Right atrium auricular region (tissue), 2 donors: ENCODE measurements around the gene NGRN. TPM values are rescaled to one million over a fixed set of nuclear protein-coding genes. Genes with fewer than 3 reads are reported as not detected.

Experiments used
- DNase-seq: peaks from one replicate; pipeline ENCODE4 v3.0.0-alpha.2; 2019; ENCODE audit warnings: low spot score
- H3K27ac ChIP-seq, 2 donors: fragments of 200-600 bp; sonication (generic); 1 replicate in 1 of 2; 2 replicates in 1 of 2; pipeline ENCODE4 v1.5.1; 2016 to 2019
- H3K27me3 ChIP-seq, 2 donors: fragments of 200-600 bp; sonication (generic); one replicate each; pipeline versions ENCODE4 v1.5.1 to v1.6.0; 2017 to 2019
- H3K36me3 ChIP-seq: fragments of 200-600 bp; sonication (generic); one replicate; pipeline ENCODE4 v1.5.1; 2016
- H3K4me1 ChIP-seq, 2 donors: fragments of 200-600 bp; sonication (generic); one replicate each; pipeline versions ENCODE4 v1.5.1 to v1.6.0; 2017 to 2019
- H3K4me3 ChIP-seq, 2 donors: fragments of 200-600 bp; sonication (generic); 1 replicate in 1 of 2; 2 replicates in 1 of 2; pipeline ENCODE4 v1.5.1; 2017 to 2019; ENCODE audit warnings: mild to moderate bottlenecking in 1 of 2, moderate library complexity in 1 of 2
- H3K9me3 ChIP-seq, 2 donors: fragments of 200-600 bp; sonication (generic); one replicate each; pipeline ENCODE4 v1.5.1; 2019
- total RNA-seq, 2 donors: library from RNA; depleted of rRNA; stranded (reverse); fragments of >200 nt; gene quantifications; one replicate each; pipeline ENCODE4 v1.1.0, GENCODE V29; 2016
- TF ChIP-seq, protein P1 (sequence below), 2 donors: fragments of 200-600 bp; sonication (generic); IDR thresholded peaks; one replicate each; pipeline ENCODE4 v1.5.1; 2019; ENCODE audit warnings: antibody characterized with exemption in 2 of 2

The NGRN gene
- total RNA-seq, 2 donors from 2014 or later, result 107 to 110 TPM

DNA sequence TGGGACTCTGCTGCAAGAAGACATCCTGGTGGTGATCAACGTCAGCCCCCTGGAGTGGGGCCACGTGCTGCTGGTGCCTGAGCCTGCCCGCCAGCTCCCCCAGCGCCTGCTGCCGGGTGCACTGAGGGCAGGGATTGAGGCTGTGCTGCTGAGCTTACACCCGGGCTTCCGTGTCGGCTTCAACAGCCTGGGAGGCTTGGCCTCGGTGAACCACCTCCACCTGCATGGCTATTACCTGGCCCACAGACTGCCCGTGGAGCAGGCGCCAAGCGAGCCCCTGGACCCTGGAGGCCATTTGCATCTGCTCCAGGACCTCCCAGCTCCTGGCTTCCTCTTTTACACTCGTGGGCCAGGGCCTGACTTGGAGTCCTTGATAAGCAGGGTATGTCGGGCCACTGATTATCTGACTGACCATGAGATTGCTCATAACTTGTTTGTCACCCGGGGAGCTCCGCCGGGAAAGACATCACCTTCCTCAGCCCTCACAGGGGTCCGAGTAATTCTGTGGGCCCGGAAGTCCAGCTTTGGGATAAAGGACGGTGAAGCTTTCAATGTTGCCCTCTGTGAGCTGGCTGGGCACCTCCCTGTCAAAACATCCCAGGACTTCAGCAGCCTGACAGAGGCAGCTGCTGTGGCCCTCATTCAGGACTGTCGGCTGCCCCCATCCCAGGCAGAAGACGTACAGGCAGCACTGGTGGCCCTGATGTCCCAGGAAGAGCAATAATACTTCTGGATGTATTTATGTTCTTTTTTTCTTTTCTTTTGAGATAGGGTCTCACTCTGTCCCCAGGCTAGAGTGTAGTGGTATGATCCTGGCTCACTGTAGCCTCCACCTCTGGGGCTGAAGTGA lies 23.9 kb upstream of the NGRN start:
- Histone ChIP-seq H3K27ac (peak overlapping the region; percentile 66 to 78), H3K4me1 (no peaks in the 10 kb centered on the region), H3K9me3 (no peaks in the 10 kb centered on the region), H3K27me3 (no peaks in the 10 kb centered on the region), H3K36me3 (peaks cover 25% of the 10 kb centered on the region), H3K4me3 (no peak overlapping the region)
- TF ChIP-seq, protein P1, sequence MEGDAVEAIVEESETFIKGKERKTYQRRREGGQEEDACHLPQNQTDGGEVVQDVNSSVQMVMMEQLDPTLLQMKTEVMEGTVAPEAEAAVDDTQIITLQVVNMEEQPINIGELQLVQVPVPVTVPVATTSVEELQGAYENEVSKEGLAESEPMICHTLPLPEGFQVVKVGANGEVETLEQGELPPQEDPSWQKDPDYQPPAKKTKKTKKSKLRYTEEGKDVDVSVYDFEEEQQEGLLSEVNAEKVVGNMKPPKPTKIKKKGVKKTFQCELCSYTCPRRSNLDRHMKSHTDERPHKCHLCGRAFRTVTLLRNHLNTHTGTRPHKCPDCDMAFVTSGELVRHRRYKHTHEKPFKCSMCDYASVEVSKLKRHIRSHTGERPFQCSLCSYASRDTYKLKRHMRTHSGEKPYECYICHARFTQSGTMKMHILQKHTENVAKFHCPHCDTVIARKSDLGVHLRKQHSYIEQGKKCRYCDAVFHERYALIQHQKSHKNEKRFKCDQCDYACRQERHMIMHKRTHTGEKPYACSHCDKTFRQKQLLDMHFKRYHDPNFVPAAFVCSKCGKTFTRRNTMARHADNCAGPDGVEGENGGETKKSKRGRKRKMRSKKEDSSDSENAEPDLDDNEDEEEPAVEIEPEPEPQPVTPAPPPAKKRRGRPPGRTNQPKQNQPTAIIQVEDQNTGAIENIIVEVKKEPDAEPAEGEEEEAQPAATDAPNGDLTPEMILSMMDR (IDR thresholded peaks at IDR 0.05), result no peak
- no peak for DNase-seq

DNA sequence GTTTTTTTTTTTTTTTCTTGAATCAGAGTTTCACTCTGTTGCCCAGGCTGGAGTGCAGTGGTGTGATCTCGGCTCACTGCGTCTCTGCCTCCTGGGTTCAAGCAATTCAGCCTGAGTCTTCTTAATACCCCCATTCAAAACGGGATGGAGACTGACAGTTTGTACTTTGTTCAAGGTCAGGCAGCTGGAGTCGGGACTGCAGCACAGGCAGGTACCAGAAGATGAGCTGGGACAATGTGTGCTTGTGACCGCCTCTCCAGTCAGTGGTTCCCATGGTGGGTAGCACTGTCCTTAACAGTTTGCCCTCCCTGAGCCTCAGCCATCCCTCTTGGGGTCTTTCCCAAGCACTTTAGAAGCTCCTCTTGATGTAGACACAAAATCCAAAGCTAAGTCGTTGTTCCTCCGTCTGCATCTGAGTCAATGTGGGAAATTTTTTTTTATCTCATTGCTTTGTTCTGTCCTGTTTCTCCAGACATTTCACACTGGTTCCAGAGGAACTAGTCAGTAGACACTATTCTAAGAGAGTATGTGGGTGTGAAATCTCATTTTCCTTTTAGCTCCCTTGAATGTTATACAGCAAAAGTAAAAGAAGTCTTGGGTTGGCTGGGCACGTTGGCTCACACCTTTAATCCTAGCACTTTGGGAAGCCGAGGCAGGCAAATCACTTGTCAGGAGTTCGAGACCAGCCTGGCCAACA lies 21.4 kb upstream of the NGRN start:
- TF ChIP-seq, protein P1 (IDR thresholded peaks at IDR 0.05), result no peak
- Histone ChIP-seq H3K4me3 (no peak overlapping the region), H3K4me1 (peaks cover 0 to 5% of the 10 kb centered on the region in 2 donors), H3K9me3 (no peaks in the 10 kb centered on the region), H3K27ac (no peak overlapping the region), H3K27me3 (no peaks in the 10 kb centered on the region), H3K36me3 (peaks cover 11% of the 10 kb centered on the region)
- DNase-seq, result no peak

DNA sequence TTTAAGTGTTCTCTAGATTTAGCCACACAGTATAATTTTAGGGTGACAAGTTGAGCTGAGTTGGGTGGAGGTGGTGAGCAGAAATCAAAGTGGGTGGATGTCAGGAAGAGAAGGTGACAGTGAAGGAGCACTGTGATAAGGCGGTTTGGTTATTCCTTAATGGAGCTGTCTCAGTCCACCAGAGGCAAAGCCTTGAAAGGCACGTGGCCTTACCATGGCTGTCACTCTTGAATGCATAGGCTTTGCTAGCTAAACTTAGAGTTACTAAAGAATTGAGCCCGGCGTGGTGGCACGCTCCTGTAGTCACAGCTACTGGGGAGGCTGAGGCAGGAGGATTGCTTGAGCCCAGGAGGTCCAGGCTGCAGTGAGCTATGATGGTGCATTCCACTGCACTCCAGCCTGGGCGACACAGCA lies 16.7 kb upstream of the NGRN start:
- Histone ChIP-seq H3K9me3 (no peaks in the 10 kb centered on the region), H3K27ac (peak overlapping the region; percentile 65 to 79), H3K4me3 (peak overlapping the region in 1 of 2 donors; percentile 63), H3K36me3 (no peaks in the 10 kb centered on the region), H3K4me1 (peaks cover 0 to 14% of the 10 kb centered on the region in 2 donors), H3K27me3 (no peaks in the 10 kb centered on the region)
- TF ChIP-seq, protein P1 (IDR thresholded peaks at IDR 0.05), result no peak
- DNase-seq, result no peak

DNA sequence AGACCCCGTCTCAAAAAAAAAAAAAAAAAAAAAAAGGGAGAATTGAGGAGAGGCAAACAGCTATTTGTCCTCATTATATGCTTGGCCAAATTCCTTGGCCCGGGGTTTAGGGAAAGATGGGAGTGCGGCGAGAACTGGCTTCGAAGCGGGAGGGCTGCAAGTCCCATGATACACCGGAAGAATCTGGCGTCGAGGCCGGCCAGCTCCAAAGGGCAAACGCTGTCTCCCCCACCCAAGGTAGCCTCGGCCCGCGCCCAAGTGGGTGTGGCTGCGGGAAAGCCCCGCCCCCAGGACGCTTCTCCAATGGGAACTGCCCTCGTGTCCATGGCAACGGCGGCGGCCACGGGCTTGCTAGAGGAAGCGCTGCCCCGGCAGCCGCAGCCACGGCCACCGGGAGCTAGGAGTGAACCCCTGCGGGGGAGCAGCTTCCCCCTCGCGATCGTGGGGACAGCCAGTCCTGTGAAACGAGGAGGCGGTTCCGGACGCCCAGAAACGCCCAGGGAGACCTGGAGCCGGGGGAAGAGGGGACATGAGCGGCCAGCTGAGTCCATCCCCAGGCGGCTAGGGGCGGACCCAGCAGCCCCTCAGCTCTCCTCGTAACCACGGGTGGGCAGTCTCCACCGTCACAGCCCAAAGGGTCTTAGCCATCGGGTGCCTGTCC lies 16.1 kb upstream of the NGRN start, which contains the start of gene TTLL13:
TSS of gene TTLL13 (plus strand) at position 354 of the 661 bp plus-strand sequence. CDS start 1,075 bp downstream, outside the sequence.
- Histone ChIP-seq H3K4me1 (peaks cover 0 to 14% of the 10 kb centered on the region in 2 donors), H3K27me3 (no peaks in the 10 kb centered on the region), H3K36me3 (no peaks in the 10 kb centered on the region), H3K27ac (peak within 1 kb of the TSS; percentile 65 to 79), H3K4me3 (peak within 1 kb of the TSS; percentile 41 to 63), H3K9me3 (no peaks in the 10 kb centered on the region)
- DNase-seq, result peak; percentile 95
- TF ChIP-seq, protein P1 (IDR thresholded peaks at IDR 0.05), result no peak

DNA sequence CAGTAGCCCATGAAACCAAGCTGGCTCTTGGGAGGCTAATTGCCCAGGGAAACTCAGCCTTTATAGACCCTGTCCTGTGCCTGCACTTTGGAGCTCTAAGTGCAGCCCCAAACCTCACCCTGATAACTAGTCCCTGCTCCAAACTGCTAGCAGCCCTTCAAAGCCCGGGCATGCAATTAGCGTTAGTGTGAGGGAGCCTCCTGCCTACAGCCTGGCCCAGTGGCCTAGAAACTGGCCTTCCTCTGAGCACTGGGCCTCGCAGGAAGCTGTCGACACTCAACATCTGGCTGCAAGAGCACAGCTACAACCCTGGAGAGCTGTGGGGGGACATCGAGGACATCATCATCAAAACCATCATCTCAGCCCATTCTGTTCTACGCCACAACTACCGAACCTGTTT lies 7.7 kb upstream of the NGRN start:
- no peak overlapping the region for H3K27ac ChIP-seq
- H3K9me3 ChIP-seq, result no peaks in the 10 kb centered on the region
- H3K36me3 ChIP-seq, result no peaks in the 10 kb centered on the region
- no peaks in the 10 kb centered on the region for H3K27me3 ChIP-seq
- H3K4me1 ChIP-seq, result no peaks in the 10 kb centered on the region
- TF ChIP-seq, protein P1 (IDR thresholded peaks at IDR 0.05), result no peak
- no peak overlapping the region for H3K4me3 ChIP-seq
- DNase-seq, result no peak
